HG03060 (cell line): Measurements from ENCODE around the gene CRABP2.

Experiments
- ATAC-seq: cut with Tn5 transposase; IDR thresholded peaks from one replicate; pipeline ENCODE4 v1.9.1; 2021; ENCODE audit warnings: low read depth, moderate number of reproducible peaks; ENCODE audit not compliant: unreplicated experiment

CRABP2 gene

DNA sequence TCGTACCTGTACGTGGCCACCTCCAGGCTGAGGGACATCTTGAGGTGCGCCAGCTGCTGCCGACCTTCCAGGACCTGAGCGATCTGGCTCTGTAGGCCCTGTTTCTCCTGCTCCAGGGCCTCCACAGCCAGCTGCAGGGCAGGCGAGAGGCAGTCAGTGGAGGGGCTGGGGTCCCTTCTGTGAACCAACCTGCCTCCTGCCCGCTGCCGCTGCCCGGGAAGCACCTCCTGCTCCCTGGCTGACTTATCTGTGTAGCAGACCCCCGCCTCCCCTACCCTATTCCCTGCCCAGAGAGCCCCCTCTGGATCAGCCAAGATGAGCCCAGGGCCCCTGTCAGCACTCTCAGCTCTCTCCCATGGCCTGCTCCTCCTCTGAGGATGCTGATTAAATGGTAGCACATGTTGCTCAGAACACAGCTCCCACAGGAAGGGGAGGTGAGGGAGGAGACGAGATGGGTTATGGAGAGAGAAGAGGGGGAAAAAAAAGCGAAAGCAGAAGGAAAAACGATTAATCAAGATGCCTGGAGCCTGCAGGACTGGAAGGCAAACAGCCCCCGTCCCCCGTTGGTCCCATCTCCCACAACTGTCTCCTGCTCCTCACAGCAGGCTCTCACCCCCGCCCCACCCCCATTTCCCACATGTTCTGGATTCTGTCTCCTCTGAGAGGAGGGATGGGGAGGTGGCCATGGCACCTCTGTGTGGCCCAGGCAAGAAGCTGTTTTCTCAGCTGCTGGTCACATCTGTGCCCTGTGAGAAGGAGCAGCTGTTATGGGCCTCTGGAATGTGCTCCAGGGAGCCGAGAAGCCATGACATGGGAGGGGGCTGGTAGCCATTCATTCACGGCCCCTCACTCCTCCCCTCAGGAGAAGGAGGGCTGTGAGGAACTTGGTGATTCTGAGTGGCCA is 29.9 kb downstream of the CRABP2 start:
- no peak for ATAC-seq

DNA sequence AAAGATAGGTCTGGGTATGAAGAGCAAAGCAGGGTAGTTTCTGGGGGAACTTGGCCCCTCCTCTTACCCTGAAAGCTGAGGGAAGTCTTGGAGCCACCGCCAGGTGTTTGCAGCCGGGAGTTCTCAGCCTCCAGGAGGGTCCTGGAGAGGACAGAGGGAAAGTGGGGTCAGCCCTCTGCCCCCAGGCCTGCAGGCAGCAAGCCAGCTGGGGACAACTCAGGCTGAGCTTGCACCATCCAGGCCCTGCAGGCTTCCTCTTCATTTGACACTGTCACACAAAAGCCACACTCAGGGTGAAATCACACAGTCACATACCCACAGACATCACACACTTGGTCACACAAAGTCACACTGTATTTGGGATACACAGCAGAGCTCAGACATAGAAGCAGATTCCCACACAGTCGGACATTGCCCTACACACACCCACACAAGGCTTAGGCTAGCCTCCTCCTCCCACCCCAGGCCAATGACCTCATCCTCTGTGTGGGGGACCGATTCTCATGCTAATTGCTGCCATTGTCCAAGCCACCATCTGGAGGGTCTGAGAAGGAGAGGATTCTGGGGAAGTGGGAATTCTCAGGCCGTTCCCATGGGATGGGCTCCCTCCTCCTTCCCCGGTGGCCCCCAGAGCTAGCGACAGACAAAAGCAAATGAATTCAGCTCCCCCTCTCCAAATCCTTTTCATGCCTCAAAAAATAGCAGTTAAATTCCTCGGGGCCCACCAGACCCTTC is 31.8 kb downstream of the CRABP2 start:
- ATAC-seq = no peak

- no peak for ATAC-seq
Measured at GRCh38 chr1:156671804-156672203, 33.6 kb downstream of the CRABP2 start.

DNA sequence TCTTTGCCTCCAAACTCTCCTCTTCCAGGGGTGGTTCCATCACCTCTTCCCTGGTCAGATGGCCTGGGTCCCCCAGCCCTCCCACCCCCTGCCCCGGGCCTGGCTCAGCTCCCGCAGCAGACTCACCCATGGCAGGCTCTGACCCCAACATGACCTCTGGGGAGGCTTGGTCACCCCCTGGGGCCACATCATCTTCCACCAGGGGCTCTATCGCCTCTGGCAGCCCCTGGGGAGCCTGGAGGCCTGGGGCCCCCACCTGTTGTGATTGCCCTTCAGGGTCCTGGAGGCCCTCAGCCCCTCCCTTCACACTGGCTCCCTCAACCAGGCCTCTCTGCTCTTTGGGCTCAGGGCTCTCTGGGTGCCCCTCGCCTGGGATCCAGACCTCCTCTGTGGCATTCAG is 34.6 kb downstream of the CRABP2 start:
- no peak for ATAC-seq

DNA sequence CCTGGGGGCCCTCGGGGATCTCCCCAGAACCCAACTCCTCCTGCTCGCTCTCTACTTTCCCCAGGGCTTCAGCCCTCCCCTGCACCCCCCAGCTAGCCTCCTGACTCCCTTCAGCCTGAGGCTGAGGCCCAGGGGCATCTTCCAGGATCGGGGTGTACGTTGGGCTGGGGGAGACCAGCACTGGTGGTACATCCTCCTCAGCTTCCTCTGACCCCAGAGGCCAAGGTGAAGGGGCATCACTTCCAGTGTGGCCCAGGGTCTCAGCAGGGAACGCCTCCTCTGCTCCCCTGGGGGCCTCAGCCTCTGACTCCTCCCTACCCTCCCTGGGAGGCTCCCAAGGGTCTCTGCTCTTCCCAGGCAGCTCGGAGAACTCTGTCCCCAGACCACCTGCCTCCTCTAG is 35.0 kb downstream of the CRABP2 start:
- no peak for ATAC-seq

GRCh38 chr1:156669794-156670193 is 35.6 kb downstream of the CRABP2 start:
- no peak for ATAC-seq

GRCh38 chr1:156668801-156669637 is 36.4 kb downstream of the CRABP2 start:
- ATAC-seq = no peak

- ATAC-seq = no peak
Measured at GRCh38 chr1:156667968-156668709, 37.2 kb downstream of the CRABP2 start.

GRCh38 chr1:156667610-156667967 is 37.8 kb downstream of the CRABP2 start:
- ATAC-seq = no peak

GRCh38 chr1:156666862-156667609 is 38.3 kb downstream of the CRABP2 start:
- no peak for ATAC-seq

GRCh38 chr1:156665539-156665938 is 39.8 kb downstream of the CRABP2 start:
- ATAC-seq = no peak

- ATAC-seq = no peak
Measured at GRCh38 chr1:156664767-156665411, 40.5 kb downstream of the CRABP2 start.

GRCh38 chr1:156664046-156664766 is 41.2 kb downstream of the CRABP2 start:
- no peak for ATAC-seq

DNA sequence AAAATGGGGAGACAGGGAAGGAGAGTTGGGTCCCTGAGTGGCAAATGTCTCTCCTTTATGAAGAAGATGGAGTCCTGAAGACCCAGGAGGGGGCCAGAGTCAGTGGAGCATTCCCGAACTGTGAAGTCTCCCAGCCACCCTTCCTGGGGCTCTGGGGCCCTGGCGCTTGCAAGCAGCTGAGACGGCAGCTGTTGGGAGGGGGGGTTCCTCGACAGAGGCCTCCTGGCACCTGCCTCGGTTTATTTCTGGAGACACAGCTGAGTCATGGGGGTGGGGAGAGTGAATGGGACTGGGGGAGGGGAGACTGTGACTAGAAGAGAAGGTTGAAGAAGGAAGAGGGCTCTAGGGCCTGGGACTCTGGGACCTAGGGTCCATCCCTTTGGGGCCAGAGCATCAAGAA is 42.2 kb downstream of the CRABP2 start:
- ATAC-seq = no peak

DNA sequence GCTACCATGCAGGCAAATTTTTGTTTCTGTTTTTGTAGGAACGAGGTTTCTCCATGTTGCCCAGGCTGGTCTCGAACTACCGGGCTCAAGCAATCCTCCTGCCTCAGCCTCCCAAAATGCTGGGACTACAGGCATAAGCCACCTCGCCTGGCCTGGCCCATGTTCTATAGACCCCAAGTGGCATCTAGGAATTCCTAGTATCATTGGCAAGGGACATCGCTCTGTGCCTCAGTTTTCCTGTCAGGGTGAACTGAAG is 42.7 kb downstream of the CRABP2 start:
- no peak for ATAC-seq

DNA sequence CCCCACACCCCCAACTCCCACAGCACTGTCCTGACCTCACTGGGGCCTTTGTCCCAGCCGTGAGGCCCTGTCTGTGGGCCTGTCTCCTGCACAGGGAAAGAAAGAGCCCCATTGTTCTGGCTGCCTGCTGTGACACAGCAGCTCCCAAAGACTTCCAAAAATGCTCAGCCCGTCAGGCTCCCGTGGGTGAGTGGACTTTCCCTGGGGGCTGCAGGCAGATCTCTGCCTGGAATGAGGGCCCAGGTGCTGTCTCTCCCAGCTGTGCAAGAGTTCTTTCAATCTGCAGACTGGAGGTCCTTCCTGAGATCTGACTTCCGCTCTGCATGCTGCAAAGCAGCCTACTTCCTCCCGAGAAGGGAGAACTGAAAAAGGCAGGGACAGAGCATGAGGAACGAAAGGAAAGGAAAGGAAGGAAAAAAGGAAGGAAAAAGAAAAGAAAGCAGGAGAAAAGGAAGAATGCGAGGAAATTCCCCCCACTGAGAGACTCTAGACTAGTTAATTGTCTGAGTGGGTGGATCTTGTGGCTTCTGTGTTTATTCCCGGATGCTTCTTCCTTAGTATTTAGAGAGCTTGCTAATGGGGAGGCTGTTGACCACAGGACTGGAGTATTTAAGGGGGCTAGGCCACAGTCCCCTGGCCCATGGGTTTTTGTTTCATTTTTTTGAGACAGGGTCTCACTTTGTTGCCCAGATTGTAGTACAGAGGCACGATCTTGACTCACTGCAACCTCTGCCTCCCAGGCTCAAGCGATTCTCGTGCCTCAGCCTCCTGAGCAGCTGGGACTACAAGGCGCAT is 43.2 kb downstream of the CRABP2 start:
- ATAC-seq = no peak

DNA sequence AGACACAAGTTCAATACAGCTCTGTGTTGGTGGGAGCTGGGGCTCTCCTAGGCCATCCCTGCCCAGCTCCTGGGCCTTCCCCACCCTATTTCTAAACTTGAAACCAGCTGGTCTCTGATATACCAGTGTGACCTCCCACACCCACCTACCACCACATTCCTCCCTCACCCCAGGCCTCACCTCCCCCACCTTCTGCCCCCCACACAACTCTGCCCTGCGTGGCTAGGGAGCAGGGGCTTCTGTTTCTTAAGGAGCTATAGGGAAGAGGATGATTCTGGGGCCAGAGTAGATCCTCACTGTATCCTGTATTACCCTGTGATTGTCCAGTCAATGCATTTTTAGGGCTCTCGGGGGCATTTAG is 44.7 kb downstream of the CRABP2 start:
- ATAC-seq = no peak
